MM.1S (cell line): Measurements from ENCODE around the gene LTB.

Experiments
- EZH2 ChIP-seq: fragments of 300-600 bp; sonication (generic); optimal IDR thresholded peaks from 2 replicates; pipeline ENCODE3; 2017; ENCODE audit warnings: low read depth, mild to moderate bottlenecking, antibody characterized with exemption, low read length, mixed read lengths
- TF ChIP-seq, protein P1 (sequence below): fragments of 300-600 bp; sonication (generic); IDR thresholded peaks from 2 replicates; pipeline ENCODE4 v1.5.1; 2016; ENCODE audit warnings: antibody characterized with exemption, low read length, mixed read lengths

DNA sequence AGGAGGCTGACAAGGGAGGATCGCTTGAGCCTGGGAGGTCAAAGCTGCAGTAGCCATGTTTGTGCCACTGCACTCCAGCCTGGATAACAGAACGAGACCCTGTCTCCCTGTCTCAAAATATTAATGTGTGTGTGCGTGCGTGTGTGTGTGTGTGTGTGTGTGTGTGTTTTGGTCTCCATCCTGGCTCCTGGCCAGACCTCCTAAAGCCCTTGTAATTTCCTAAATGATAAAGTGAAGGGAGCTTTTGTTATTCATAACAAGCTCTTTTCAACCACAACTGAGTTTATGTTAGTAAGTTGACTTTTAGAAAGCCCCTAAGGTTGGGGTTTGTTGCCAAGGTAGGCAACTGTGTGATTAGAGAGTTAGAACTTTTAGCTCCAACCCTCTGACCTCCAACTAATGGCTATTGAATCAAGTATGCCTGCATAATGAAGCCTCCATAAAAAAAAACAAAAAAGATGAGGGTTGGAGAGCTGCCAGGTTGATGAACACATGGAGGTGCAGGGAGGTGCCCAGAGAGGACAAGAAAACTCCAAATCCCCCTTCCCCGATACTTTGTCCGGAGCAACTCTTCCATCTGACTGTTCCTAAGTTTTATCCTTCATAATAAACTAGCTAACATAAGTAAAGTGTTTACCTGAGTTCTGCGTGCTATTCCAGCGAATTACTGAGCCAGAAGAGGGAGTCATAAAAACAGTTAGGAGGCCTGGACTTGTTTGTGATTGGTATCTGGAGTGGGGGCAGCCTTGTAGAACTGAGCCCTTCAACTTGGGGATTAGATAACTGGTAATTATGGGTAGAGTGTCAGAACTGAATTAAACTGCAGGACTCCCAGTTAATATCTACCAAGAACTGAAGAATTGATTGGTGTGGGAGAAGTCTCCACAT lies 27.5 kb upstream of the LTB start:
- TF ChIP-seq, protein P1, sequence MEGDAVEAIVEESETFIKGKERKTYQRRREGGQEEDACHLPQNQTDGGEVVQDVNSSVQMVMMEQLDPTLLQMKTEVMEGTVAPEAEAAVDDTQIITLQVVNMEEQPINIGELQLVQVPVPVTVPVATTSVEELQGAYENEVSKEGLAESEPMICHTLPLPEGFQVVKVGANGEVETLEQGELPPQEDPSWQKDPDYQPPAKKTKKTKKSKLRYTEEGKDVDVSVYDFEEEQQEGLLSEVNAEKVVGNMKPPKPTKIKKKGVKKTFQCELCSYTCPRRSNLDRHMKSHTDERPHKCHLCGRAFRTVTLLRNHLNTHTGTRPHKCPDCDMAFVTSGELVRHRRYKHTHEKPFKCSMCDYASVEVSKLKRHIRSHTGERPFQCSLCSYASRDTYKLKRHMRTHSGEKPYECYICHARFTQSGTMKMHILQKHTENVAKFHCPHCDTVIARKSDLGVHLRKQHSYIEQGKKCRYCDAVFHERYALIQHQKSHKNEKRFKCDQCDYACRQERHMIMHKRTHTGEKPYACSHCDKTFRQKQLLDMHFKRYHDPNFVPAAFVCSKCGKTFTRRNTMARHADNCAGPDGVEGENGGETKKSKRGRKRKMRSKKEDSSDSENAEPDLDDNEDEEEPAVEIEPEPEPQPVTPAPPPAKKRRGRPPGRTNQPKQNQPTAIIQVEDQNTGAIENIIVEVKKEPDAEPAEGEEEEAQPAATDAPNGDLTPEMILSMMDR: no peak
- no peak for TF ChIP-seq EZH2
